ENCODE results near the gene ELFN2.
A peak's percentile ranks its signal among the peaks of the same experiment; 100 is the strongest.

The ELFN2 gene

GRCh38 chr22:37351232-37351631 is 76.0 kb downstream of the ELFN2 start:
- Histone ChIP-seq H3K36me3 (ENCODE audit: control insufficient read depth in 2 of 2, insufficient read depth in 1 of 2, low read length in 2 of 2) (no peaks in the 10 kb centered on the region), H3K9me3 (ENCODE audit: control insufficient read depth, insufficient read depth, low read depth, low read length) (no peaks in the 10 kb centered on the region), H3K4me3 (ENCODE audit: low read depth, low read length) (no peak overlapping the region), H3K4me1 (ENCODE audit: control insufficient read depth, insufficient read depth, low read length) (no peaks in the 10 kb centered on the region), H3K27ac (ENCODE audit: extremely low read depth, low read depth, low read length) (no peak overlapping the region)
- POLR2A ChIA-PET = interaction anchor here (0.7 kb wide), 1 partner anchor 11 kb away, joined by 5 read pairs; no protein-coding TSS in a partner anchor
- TF ChIP-seq ZSCAN5A (tag by site-specific recombination; IDR thresholded peaks at IDR 0.05) (no peak), PBX3 (CRISPR knock-in tag; IDR thresholded peaks at IDR 0.05) (no peak), ZNF24 (tag by site-specific recombination; IDR thresholded peaks at IDR 0.05) (no peak), ZNF707 (tag by site-specific recombination; IDR thresholded peaks at IDR 0.05) (no peak), ZNF140 (tag by site-specific recombination; IDR thresholded peaks at IDR 0.05) (no peak), ZNF366 (tag by site-specific recombination; conservative IDR thresholded peaks at IDR 0.05) (0 out of 2 replicates have a peak, but pooled peaks have one; percentile 1), ZNF433 (tag by site-specific recombination; IDR thresholded peaks at IDR 0.05; ENCODE audit: low read depth) (no peak), ZNF175 (tag by site-specific recombination; IDR thresholded peaks at IDR 0.05) (no peak)
- CTCF ChIA-PET = interaction anchor here (0.7 kb wide), 1 partner anchor 124 kb away, joined by 3 read pairs; no protein-coding TSS in a partner anchor

DNA sequence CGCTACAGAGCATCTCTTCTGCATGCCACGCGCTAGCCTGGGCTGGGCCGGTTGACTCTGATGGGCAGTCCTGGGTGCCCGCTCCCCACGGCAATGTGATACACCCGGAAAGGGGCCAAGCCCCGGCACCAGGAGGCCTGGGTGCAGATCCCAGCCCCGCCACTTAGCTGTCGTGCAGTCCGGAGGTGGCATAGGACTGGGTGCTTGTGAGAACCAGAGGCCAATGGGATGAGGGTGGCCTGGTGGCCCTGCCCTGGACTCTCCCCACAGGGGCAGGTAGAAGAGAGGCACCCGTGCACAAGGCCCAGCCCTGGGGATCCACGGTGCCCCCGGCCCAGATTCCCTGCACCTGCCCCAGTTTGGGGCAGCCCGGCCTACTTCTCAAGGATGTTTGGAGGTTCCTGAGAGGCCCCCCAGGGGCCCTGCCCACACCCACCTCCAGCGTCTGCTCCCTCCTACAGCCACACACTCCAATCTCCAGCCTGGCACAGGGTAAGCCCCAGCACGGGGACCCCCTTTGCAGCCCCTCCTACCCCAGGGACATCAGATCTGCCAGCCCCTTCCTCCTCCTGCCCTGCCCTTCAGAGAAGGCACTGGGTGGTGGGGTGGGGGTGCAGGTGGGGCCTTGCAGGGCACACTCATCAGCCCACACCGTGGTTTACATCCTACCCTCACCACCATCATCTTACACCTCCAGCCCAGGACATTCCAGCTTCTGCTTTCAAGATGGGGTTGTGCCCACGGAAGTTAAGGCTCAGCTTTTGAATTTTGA is 78.0 kb downstream of the ELFN2 start:
- ChIA-PET POLR2A (interaction anchor here (0.5 kb wide), 1 partner anchor 26 kb away, joined by 4 read pairs; no protein-coding TSS in a partner anchor), CTCF (interaction anchor here (0.9 kb wide), 1 partner anchor 47 kb away, joined by 3 read pairs; no protein-coding TSS in a partner anchor)
- H3K4me3 ChIP-seq (ENCODE audit: low read depth, low read length) = no peak overlapping the region
- H3K4me1 ChIP-seq (ENCODE audit: control insufficient read depth, insufficient read depth, low read length) = peaks cover 2% of the 10 kb centered on the region; the same call in 1 of the 2 replicates
- H3K9me3 ChIP-seq (ENCODE audit: control insufficient read depth, insufficient read depth, low read depth, low read length) = no peaks in the 10 kb centered on the region
- no peaks in the 10 kb centered on the region for H3K36me3 ChIP-seq (ENCODE audit: control insufficient read depth in 2 of 2, insufficient read depth in 1 of 2, low read length in 2 of 2)
- no peak overlapping the region for H3K27ac ChIP-seq (ENCODE audit: extremely low read depth, low read depth, low read length)
- TF ChIP-seq ZNF202 (tag by site-specific recombination; IDR thresholded peaks at IDR 0.05; ENCODE audit: borderline replicate concordance) (no peak), KLF7 (tag by site-specific recombination; IDR thresholded peaks at IDR 0.05; ENCODE audit: borderline replicate concordance) (no peak), ZNF248 (tag by site-specific recombination; IDR thresholded peaks at IDR 0.05) (no peak), ZNF792 (tag by site-specific recombination; IDR thresholded peaks at IDR 0.05) (no peak), ZNF664 (tag by site-specific recombination; IDR thresholded peaks at IDR 0.05) (no peak), ZNF140 (tag by site-specific recombination; IDR thresholded peaks at IDR 0.05) (no peak), ZSCAN5A (tag by site-specific recombination; IDR thresholded peaks at IDR 0.05) (no peak), SCRT1 (tag by site-specific recombination; IDR thresholded peaks at IDR 0.05; ENCODE audit: borderline replicate concordance) (no peak), ZFHX2 (tag by site-specific recombination; conservative IDR thresholded peaks at IDR 0.05) (peak; percentile 65; the same call in 1 of the 2 replicates), ZNF629 (tag by site-specific recombination; IDR thresholded peaks at IDR 0.05) (no peak), YY1 (tag by site-specific recombination; IDR thresholded peaks at IDR 0.05) (no peak), GLIS2 (tag by site-specific recombination; IDR thresholded peaks at IDR 0.05) (0 out of 2 replicates have a peak, but pooled peaks have one; percentile 12), ZNF701 (tag by site-specific recombination; IDR thresholded peaks at IDR 0.05) (no peak), PBX3 (CRISPR knock-in tag; IDR thresholded peaks at IDR 0.05) (no peak), EGR2 (tag by site-specific recombination; IDR thresholded peaks at IDR 0.05; ENCODE audit: low read depth) (peak; percentile 71; the same call in 1 of the 2 replicates), ZNF529 (tag by site-specific recombination; IDR thresholded peaks at IDR 0.05; ENCODE audit: insufficient replicate concordance) (no peak)
- TF ChIP-seq, protein P1, sequence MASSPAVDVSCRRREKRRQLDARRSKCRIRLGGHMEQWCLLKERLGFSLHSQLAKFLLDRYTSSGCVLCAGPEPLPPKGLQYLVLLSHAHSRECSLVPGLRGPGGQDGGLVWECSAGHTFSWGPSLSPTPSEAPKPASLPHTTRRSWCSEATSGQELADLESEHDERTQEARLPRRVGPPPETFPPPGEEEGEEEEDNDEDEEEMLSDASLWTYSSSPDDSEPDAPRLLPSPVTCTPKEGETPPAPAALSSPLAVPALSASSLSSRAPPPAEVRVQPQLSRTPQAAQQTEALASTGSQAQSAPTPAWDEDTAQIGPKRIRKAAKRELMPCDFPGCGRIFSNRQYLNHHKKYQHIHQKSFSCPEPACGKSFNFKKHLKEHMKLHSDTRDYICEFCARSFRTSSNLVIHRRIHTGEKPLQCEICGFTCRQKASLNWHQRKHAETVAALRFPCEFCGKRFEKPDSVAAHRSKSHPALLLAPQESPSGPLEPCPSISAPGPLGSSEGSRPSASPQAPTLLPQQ (tag by site-specific recombination; IDR thresholded peaks at IDR 0.05) = no peak
- TF ChIP-seq, protein P2, sequence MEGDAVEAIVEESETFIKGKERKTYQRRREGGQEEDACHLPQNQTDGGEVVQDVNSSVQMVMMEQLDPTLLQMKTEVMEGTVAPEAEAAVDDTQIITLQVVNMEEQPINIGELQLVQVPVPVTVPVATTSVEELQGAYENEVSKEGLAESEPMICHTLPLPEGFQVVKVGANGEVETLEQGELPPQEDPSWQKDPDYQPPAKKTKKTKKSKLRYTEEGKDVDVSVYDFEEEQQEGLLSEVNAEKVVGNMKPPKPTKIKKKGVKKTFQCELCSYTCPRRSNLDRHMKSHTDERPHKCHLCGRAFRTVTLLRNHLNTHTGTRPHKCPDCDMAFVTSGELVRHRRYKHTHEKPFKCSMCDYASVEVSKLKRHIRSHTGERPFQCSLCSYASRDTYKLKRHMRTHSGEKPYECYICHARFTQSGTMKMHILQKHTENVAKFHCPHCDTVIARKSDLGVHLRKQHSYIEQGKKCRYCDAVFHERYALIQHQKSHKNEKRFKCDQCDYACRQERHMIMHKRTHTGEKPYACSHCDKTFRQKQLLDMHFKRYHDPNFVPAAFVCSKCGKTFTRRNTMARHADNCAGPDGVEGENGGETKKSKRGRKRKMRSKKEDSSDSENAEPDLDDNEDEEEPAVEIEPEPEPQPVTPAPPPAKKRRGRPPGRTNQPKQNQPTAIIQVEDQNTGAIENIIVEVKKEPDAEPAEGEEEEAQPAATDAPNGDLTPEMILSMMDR (tag by site-specific recombination; IDR thresholded peaks at IDR 0.05) = no peak
